A549 (cell line): ENCODE results near the gene DAB2.
"Not testable (repeated sequence)": the region's sequence is repeated elsewhere in the genome, so short reads cannot be mapped to it uniquely, and the experiment has no call there.

Experiments used
- CEBPB ChIP-seq, 2 experiments: fragments of >200 bp in 1 of 2; sonication (Bioruptor Twin) in 1 of 2; formaldehyde crosslinking in 1 of 2; IDR thresholded peaks; 2 replicates each; pipeline ENCODE4 v1.6.1; 2012 to 2016
- CHD2 ChIP-seq: fragments of 150-350 bp; IDR thresholded peaks from 2 replicates; pipeline ENCODE4 v1.6.1; 2014; ENCODE audit warnings: low read length; ENCODE audit not compliant: partially characterized antibody
- CTCF ChIP-seq: fragments of >200 bp; sonication (Bioruptor Twin); formaldehyde crosslinking; IDR thresholded peaks from 3 replicates; pipeline ENCODE4 v1.5.1; 2016
- ESRRA ChIP-seq: fragments of 150-350 bp; IDR thresholded peaks from 2 replicates; pipeline ENCODE4 v1.6.1; 2014; ENCODE audit warnings: mild to moderate bottlenecking, low read length, borderline replicate concordance
- FOXS1 ChIP-seq: fragments of 250-450 bp; sonication (Bioruptor Pico); IDR thresholded peaks from 2 replicates; pipeline ENCODE4 v1.5.0; 2020; ENCODE audit warnings: mild to moderate bottlenecking, moderate library complexity
- JUN ChIP-seq, 2 experiments: fragments of >200 bp; sonication (Bioruptor Twin); formaldehyde crosslinking; IDR thresholded peaks; 2 replicates in 1 of 2; 3 replicates in 1 of 2; pipeline ENCODE4 v1.6.1; 2016 to 2017
- JUNB ChIP-seq: fragments of >200 bp; sonication (Bioruptor Twin); formaldehyde crosslinking; IDR thresholded peaks from 2 replicates; pipeline ENCODE4 v1.6.1; 2016
- MAZ ChIP-seq: fragments of 150-350 bp; IDR thresholded peaks from 2 replicates; pipeline ENCODE4 v1.6.1; 2014; ENCODE audit warnings: antibody characterized with exemption, low read depth, low read length, borderline replicate concordance
- MYC ChIP-seq: IDR thresholded peaks from 2 replicates; pipeline ENCODE4 v1.6.1; 2012; ENCODE audit warnings: mild to moderate bottlenecking, inconsistent platforms, low read length, improper control_type of control experiment, borderline replicate concordance
- NR3C1 ChIP-seq: fragments of >200 bp; sonication (Bioruptor Twin); formaldehyde crosslinking; IDR thresholded peaks from 3 replicates; pipeline ENCODE4 v1.6.1; 2017
- PHF8 ChIP-seq: fragments of 200-600 bp; sonication (generic); IDR thresholded peaks from 2 replicates; pipeline ENCODE4 v1.6.1; 2016; ENCODE audit warnings: low read depth, mild to moderate bottlenecking, antibody characterized with exemption, moderate library complexity, borderline replicate concordance
- POLR2A ChIP-seq: IDR thresholded peaks from 2 replicates; pipeline ENCODE4 v1.6.1; 2012; ENCODE audit warnings: mild to moderate bottlenecking, low read length
- RARB ChIP-seq: fragments of 250-450 bp; sonication (Bioruptor Pico); IDR thresholded peaks from 2 replicates; pipeline ENCODE4 v1.8.0; 2021; ENCODE audit warnings: mild to moderate bottlenecking, moderate library complexity
- RFX5 ChIP-seq: fragments of 450-650 bp; IDR thresholded peaks from 2 replicates; pipeline ENCODE4 v1.7.1; 2014; ENCODE audit warnings: antibody characterized with exemption, mild to moderate bottlenecking, moderate library complexity

DNA sequence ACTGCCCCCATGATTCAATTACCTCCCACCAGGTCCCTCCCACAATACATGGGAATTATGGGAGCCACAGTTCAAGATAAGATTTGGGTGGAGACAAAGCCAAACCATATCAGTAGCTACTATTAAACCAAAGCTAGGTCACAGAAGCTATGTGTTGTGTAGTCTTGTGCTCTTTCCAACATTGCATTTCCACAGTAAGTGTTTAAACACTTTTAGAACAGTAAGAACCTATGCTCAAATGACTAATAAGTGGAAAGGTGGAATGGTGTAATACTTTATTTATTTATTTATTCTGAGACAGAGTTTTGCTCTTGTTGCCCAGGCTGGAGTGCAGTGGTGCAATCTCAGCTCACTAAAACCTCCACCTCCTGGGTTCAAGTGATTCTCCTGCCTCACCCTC, 22.6 kb downstream of the DAB2 start:
- TF ChIP-seq CTCF; MAZ; RFX5; JUN (IDR thresholded peaks at IDR 0.05); JUNB; NR3C1; RARB (CRISPR knock-in tag); CEBPB (IDR thresholded peaks at IDR 0.05); PHF8; MYC; POLR2A; ESRRA; CHD2; FOXS1 (CRISPR knock-in tag): not testable (repeated sequence)
